K562 (cell line): ENCODE measurements around the gene MADD. TPM values are rescaled to one million over a fixed set of nuclear protein-coding genes. Genes with fewer than 3 reads are reported as not detected.

Experiments
- ADNP ChIP-seq: fragments of 200-800 bp; sonication (Bioruptor generic); IDR thresholded peaks from 2 replicates; pipeline ENCODE4 v1.6.1; 2016; ENCODE audit warnings: missing genetic modification characterization, missing compliant biosample characterization
- BDP1 ChIP-seq: IDR thresholded peaks from 3 replicates; pipeline ENCODE4 v1.6.1; 2011; ENCODE audit not compliant: insufficient read length, insufficient read depth
- CBFA2T3 ChIP-seq: fragments of 450-650 bp; IDR thresholded peaks from 2 replicates; pipeline ENCODE4 v1.6.1; 2017
- CBX2 ChIP-seq: fragments of 200-600 bp; sonication (generic); IDR thresholded peaks from one replicate; pipeline ENCODE4 v1.6.1; 2012; ENCODE audit warnings: mild to moderate bottlenecking, low read length, inconsistent platforms; ENCODE audit not compliant: insufficient read depth, poor library complexity, severe bottlenecking
- CEBPB ChIP-seq: fragments of 450-650 bp; IDR thresholded peaks from 2 replicates; pipeline ENCODE4 v1.6.1; 2016; ENCODE audit warnings: missing genetic modification characterization, missing compliant biosample characterization
- ESRRA ChIP-seq: fragments of 450-650 bp; IDR thresholded peaks from 2 replicates; pipeline ENCODE4 v1.6.1; 2014; ENCODE audit warnings: low read depth, mild to moderate bottlenecking, moderate library complexity, borderline replicate concordance
- GTF2F1 ChIP-seq: IDR thresholded peaks from 2 replicates; pipeline ENCODE4 v1.6.1; 2011; ENCODE audit warnings: low read depth, low read length, improper control_type of control experiment
- HDAC3 ChIP-seq: fragments of 450-650 bp; IDR thresholded peaks from 2 replicates; pipeline ENCODE4 v1.6.1; 2018; ENCODE audit warnings: borderline replicate concordance, mild to moderate bottlenecking, moderate library complexity; ENCODE audit not compliant: partially characterized antibody
- MEIS2 ChIP-seq: fragments of 450-650 bp; IDR thresholded peaks from 2 replicates; pipeline ENCODE4 v1.6.1; 2014; ENCODE audit warnings: mild to moderate bottlenecking; ENCODE audit not compliant: partially characterized antibody
- MTA1 ChIP-seq: fragments of 450-650 bp; IDR thresholded peaks from 2 replicates; pipeline ENCODE4 v1.6.1; 2017; ENCODE audit warnings: borderline replicate concordance
- PHF20 ChIP-seq: fragments of 450-650 bp; IDR thresholded peaks from 2 replicates; pipeline ENCODE4 v1.6.1; 2018; ENCODE audit not compliant: partially characterized antibody
- TEAD4 ChIP-seq, 2 experiments: sonication (generic) in 1 of 2; formaldehyde crosslinking in 1 of 2; IDR thresholded peaks; 2 replicates each; pipeline versions ENCODE4 v1.6.1 to v1.8.0; 2012 to 2022; ENCODE audit warnings: borderline replicate concordance in 1 of 2, inconsistent platforms in 1 of 2, low read length in 1 of 2, mild to moderate bottlenecking in 1 of 2, missing genetic modification reagents in 1 of 2
- ZFPM2 ChIP-seq: fragments of 250-450 bp; sonication (Bioruptor Pico); IDR thresholded peaks from 2 replicates; pipeline ENCODE4 v1.5.1; 2022; ENCODE audit warnings: mild to moderate bottlenecking
- ZNF239 ChIP-seq: fragments of 250-450 bp; sonication (Bioruptor Pico); IDR thresholded peaks from 2 replicates; pipeline ENCODE4 v1.4.0; 2020; ENCODE audit warnings: mild to moderate bottlenecking
- ZNF263 ChIP-seq: sonication (generic); formaldehyde crosslinking; IDR thresholded peaks from 2 replicates; pipeline ENCODE4 v1.8.0; 2022; ENCODE audit warnings: mild to moderate bottlenecking, missing genetic modification reagents, borderline replicate concordance
- polyA plus RNA-seq, 8 experiments: library from polyadenylated mRNA; depleted of rRNA in 4 of 8; stranded (reverse) in 5 of 8; unstranded in 3 of 8; fragments of >200 nt; fragmentation: Nextera tagmentation in 2 of 8; fragmentation: Illumina TruSeq in 1 of 8; extraction: Ambion mirVana in 2 of 8; extraction: Trizol in 1 of 8; gene quantifications; 2 replicates each; pipeline versions ENCODE4 v1.2.1 to v1.2.3, GENCODE V29; 2011 to 2014; ENCODE audit warnings: inconsistent platforms in 1 of 8, missing spikeins in 1 of 8
- total RNA-seq, 7 experiments: library from RNA; depleted of rRNA in 6 of 7; stranded (reverse); fragments of >200 nt in 6 of 7; fragmentation: Illumina TruSeq in 2 of 7; extraction: Trizol in 2 of 7; gene quantifications; 2 replicates each; pipeline versions ENCODE4 v1.2.1 to v1.2.3, GENCODE V29; 2011 to 2021; ENCODE audit warnings: low replicate concordance in 1 of 7
- TF ChIP-seq, protein P1 (sequence below): fragments of 450-650 bp; IDR thresholded peaks from one replicate; pipeline ENCODE4 v1.6.1; 2018; ENCODE audit warnings: mild to moderate bottlenecking, moderate library complexity; ENCODE audit not compliant: partially characterized antibody
- TF ChIP-seq, protein P2 (sequence below): fragments of 250-450 bp; sonication (Bioruptor Pico); IDR thresholded peaks from 2 replicates; pipeline ENCODE4 v1.8.0; 2021; ENCODE audit warnings: moderate library complexity, mild to moderate bottlenecking, inconsistent platforms
- TF ChIP-seq, protein P3 (sequence below): sonication (generic); formaldehyde crosslinking; IDR thresholded peaks from 2 replicates; pipeline ENCODE4 v1.8.0; 2023; ENCODE audit warnings: mild to moderate bottlenecking, missing genetic modification reagents
- TF ChIP-seq, protein P4 (sequence below): fragments of 250-450 bp; sonication (Bioruptor Pico); IDR thresholded peaks from 2 replicates; pipeline ENCODE4 v1.8.0; 2022; ENCODE audit warnings: moderate library complexity, mild to moderate bottlenecking, inconsistent platforms
- TF ChIP-seq, protein P5 (sequence below): sonication (generic); formaldehyde crosslinking; IDR thresholded peaks from 2 replicates; pipeline ENCODE4 v1.4.0; 2020; ENCODE audit warnings: mild to moderate bottlenecking, missing genetic modification reagents

MADD gene
- total and polyA plus RNA-seq, 9 of the 15 experiments (the other 6 are each of a cell fraction or from before 2014, with no cell fraction given), result 0.68 to 57.6 (median 33.6) TPM

DNA sequence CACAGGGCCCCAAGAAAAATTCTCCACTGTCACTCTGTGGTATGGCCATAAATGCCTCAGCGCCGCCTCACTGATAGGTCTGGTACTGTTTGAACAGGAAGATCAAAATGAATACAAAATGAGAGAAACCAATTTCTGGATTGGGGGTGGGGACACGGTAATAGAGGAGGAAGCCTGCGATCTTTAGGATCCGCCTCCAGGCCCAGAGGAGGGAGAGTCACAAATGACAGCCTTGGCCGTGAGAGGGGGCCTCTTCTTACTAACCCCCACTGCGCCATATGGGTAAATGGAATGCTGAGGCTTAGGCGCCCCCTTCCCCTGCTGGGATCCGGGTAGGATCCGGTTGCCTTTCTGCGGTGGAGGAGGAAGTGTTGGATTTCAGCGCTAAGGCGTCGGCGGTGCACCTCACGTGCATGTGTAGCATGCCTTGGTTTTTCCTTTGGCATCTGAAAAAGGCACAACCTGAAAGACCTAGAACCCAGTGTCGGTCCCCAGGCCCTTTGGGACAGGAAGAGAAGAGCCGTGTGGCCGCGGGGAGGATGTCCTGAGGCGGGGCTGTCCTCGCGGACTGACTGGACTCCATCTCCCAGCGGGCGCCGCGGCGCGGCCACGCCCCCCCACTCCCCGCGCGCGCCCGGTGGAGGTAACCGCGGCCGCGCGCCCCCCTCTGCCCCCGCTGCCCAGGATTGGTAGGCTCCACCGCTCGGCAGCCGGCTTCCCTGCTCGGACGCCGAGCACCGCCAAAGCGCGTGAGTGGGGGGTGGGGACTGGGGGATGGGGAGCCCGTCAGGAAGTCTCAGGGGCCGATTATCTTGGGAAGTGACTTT lies 718 bp upstream of the MADD start (continued):
- TF ChIP-seq, protein P1, sequence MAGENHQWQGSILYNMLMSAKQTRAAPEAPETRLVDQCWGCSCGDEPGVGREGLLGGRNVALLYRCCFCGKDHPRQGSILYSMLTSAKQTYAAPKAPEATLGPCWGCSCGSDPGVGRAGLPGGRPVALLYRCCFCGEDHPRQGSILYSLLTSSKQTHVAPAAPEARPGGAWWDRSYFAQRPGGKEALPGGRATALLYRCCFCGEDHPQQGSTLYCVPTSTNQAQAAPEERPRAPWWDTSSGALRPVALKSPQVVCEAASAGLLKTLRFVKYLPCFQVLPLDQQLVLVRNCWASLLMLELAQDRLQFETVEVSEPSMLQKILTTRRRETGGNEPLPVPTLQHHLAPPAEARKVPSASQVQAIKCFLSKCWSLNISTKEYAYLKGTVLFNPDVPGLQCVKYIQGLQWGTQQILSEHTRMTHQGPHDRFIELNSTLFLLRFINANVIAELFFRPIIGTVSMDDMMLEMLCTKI, result no peak
- TF ChIP-seq MTA1 (no peak), CEBPB (tag) (no peak), BDP1 (no peak), ZNF263 (no peak), ZFPM2 (CRISPR knock-in tag) (no peak), GTF2F1 (no peak), ESRRA (no peak), HDAC3 (no peak), ZNF239 (CRISPR knock-in tag) (no peak), CBFA2T3 (no peak), MEIS2 (peak; percentile 95), TEAD4 (IDR thresholded peaks at IDR 0.05; ENCODE audit: low read length) (peak; percentile 49; the same call in 1 of the 2 replicates), TEAD4 (CRISPR knock-in tag; IDR thresholded peaks at IDR 0.05; ENCODE audit: borderline replicate concordance) (no peak), CBX2 (no peak), ADNP (tag) (no peak), PHF20 (no peak)
- TF ChIP-seq, protein P2, sequence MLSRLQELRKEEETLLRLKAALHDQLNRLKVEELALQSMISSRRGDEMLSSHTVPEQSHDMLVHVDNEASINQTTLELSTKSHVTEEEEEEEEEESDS (CRISPR knock-in tag), result no peak
- TF ChIP-seq, protein P3, sequence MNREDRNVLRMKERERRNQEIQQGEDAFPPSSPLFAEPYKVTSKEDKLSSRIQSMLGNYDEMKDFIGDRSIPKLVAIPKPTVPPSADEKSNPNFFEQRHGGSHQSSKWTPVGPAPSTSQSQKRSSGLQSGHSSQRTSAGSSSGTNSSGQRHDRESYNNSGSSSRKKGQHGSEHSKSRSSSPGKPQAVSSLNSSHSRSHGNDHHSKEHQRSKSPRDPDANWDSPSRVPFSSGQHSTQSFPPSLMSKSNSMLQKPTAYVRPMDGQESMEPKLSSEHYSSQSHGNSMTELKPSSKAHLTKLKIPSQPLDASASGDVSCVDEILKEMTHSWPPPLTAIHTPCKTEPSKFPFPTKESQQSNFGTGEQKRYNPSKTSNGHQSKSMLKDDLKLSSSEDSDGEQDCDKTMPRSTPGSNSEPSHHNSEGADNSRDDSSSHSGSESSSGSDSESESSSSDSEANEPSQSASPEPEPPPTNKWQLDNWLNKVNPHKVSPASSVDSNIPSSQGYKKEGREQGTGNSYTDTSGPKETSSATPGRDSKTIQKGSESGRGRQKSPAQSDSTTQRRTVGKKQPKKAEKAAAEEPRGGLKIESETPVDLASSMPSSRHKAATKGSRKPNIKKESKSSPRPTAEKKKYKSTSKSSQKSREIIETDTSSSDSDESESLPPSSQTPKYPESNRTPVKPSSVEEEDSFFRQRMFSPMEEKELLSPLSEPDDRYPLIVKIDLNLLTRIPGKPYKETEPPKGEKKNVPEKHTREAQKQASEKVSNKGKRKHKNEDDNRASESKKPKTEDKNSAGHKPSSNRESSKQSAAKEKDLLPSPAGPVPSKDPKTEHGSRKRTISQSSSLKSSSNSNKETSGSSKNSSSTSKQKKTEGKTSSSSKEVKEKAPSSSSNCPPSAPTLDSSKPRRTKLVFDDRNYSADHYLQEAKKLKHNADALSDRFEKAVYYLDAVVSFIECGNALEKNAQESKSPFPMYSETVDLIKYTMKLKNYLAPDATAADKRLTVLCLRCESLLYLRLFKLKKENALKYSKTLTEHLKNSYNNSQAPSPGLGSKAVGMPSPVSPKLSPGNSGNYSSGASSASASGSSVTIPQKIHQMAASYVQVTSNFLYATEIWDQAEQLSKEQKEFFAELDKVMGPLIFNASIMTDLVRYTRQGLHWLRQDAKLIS, result no peak; the same call in 1 of the 2 replicates
- TF ChIP-seq, protein P4, sequence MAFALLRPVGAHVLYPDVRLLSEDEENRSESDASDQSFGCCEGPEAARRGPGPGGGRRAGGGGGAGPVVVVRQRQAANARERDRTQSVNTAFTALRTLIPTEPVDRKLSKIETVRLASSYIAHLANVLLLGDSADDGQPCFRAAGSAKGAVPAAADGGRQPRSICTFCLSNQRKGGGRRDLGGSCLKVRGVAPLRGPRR (CRISPR knock-in tag), result no peak
- TF ChIP-seq, protein P5, sequence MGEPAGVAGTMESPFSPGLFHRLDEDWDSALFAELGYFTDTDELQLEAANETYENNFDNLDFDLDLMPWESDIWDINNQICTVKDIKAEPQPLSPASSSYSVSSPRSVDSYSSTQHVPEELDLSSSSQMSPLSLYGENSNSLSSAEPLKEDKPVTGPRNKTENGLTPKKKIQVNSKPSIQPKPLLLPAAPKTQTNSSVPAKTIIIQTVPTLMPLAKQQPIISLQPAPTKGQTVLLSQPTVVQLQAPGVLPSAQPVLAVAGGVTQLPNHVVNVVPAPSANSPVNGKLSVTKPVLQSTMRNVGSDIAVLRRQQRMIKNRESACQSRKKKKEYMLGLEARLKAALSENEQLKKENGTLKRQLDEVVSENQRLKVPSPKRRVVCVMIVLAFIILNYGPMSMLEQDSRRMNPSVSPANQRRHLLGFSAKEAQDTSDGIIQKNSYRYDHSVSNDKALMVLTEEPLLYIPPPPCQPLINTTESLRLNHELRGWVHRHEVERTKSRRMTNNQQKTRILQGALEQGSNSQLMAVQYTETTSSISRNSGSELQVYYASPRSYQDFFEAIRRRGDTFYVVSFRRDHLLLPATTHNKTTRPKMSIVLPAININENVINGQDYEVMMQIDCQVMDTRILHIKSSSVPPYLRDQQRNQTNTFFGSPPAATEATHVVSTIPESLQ (CRISPR knock-in tag), result no peak
